Measurements from ENCODE around the gene KIAA0232.

- TF ChIP-seq POLR2A (IDR thresholded peaks at IDR 0.05) (no peak), CTCF (IDR thresholded peaks at IDR 0.05) (no peak)
Observed at GRCh38 chr4:6806924-6807626, 24.5 kb downstream of the KIAA0232 start.
